PC-3 (cell line): ENCODE results near the gene FARP1.

Experiments used
- CTCF ChIP-seq: fragments of 300-600 bp; sonication (generic); conservative IDR thresholded peaks from 2 replicates; pipeline ENCODE4 v1.5.1; 2017; ENCODE audit warnings: antibody characterized with exemption, low read depth, mild to moderate bottlenecking, low read length
- EZH2 ChIP-seq: fragments of 300-600 bp; sonication (generic); IDR thresholded peaks from one replicate; pipeline ENCODE4 v1.6.1; 2017; ENCODE audit warnings: antibody characterized with exemption, mild to moderate bottlenecking, low read length; ENCODE audit not compliant: unreplicated experiment

GRCh38 chr13:98372876-98373275 lies 230.0 kb downstream of the FARP1 start:
- no peak for TF ChIP-seq CTCF
- TF ChIP-seq EZH2: no peak
